KOPT-K1 (cell line): ENCODE results near the gene GNAT3.

Experiments
- H3K27ac ChIP-seq: fragments of 200-600 bp; sonication (generic); 2 replicates; pipeline ENCODE4 v1.5.1; 2016; ENCODE audit warnings: antibody characterized with exemption, mild to moderate bottlenecking, low read depth, low read length; ENCODE audit not compliant: poor library complexity, severe bottlenecking
- H3K36me3 ChIP-seq: fragments of 200-600 bp; sonication (generic); 2 replicates; pipeline ENCODE4 v1.5.1; 2017; ENCODE audit warnings: antibody characterized with exemption, mild to moderate bottlenecking, low read length, moderate library complexity; ENCODE audit not compliant: insufficient read depth
- H3K9me3 ChIP-seq: fragments of 200-600 bp; sonication (generic); 2 replicates; pipeline ENCODE4 v1.5.1; 2017; ENCODE audit warnings: antibody characterized with exemption, low read length, mild to moderate bottlenecking; ENCODE audit not compliant: insufficient read depth, poor library complexity, severe bottlenecking

GNAT3 gene

GRCh38 chr7:80521809-80522208, 9.9 kb upstream of the GNAT3 start:
- no peaks in the 10 kb centered on the region for H3K36me3 ChIP-seq
- H3K27ac ChIP-seq, result no peak overlapping the region
- no peaks in the 10 kb centered on the region for H3K9me3 ChIP-seq

- no peak overlapping the region for H3K27ac ChIP-seq
- no peaks in the 10 kb centered on the region for H3K9me3 ChIP-seq
- no peaks in the 10 kb centered on the region for H3K36me3 ChIP-seq
Measured at GRCh38 chr7:80520199-80520598, 8.3 kb upstream of the GNAT3 start.

GRCh38 chr7:80517282-80517747, 5.5 kb upstream of the GNAT3 start:
- Histone ChIP-seq H3K36me3 (no peaks in the 10 kb centered on the region), H3K27ac (no peak overlapping the region), H3K9me3 (no peaks in the 10 kb centered on the region)

GRCh38 chr7:80515298-80515697, 3.4 kb upstream of the GNAT3 start:
- H3K9me3 ChIP-seq, result no peaks in the 10 kb centered on the region
- H3K27ac ChIP-seq, result no peak overlapping the region
- no peaks in the 10 kb centered on the region for H3K36me3 ChIP-seq

GRCh38 chr7:80510021-80510420, 1.8 kb downstream of the GNAT3 start:
- H3K36me3 ChIP-seq, result no peaks in the 10 kb centered on the region
- H3K9me3 ChIP-seq, result no peaks in the 10 kb centered on the region
- no peak overlapping the region for H3K27ac ChIP-seq

GRCh38 chr7:80508440-80508839, 3.4 kb downstream of the GNAT3 start:
- Histone ChIP-seq H3K9me3 (no peaks in the 10 kb centered on the region), H3K36me3 (no peaks in the 10 kb centered on the region), H3K27ac (no peak overlapping the region)

- Histone ChIP-seq H3K27ac (no peak overlapping the region), H3K36me3 (no peaks in the 10 kb centered on the region), H3K9me3 (no peaks in the 10 kb centered on the region)
Measured at GRCh38 chr7:80505900-80506500, 5.9 kb downstream of the GNAT3 start.

- no peaks in the 10 kb centered on the region for H3K9me3 ChIP-seq
- H3K27ac ChIP-seq, result no peak overlapping the region
- H3K36me3 ChIP-seq, result no peaks in the 10 kb centered on the region
Measured at GRCh38 chr7:80500325-80500724, 11.5 kb downstream of the GNAT3 start.

- Histone ChIP-seq H3K27ac (no peak overlapping the region), H3K9me3 (no peaks in the 10 kb centered on the region), H3K36me3 (no peaks in the 10 kb centered on the region)
Measured at GRCh38 chr7:80499350-80499953, 12.4 kb downstream of the GNAT3 start.

GRCh38 chr7:80498481-80499349, 13.1 kb downstream of the GNAT3 start:
- no peaks in the 10 kb centered on the region for H3K36me3 ChIP-seq
- no peaks in the 10 kb centered on the region for H3K9me3 ChIP-seq
- no peak overlapping the region for H3K27ac ChIP-seq

GRCh38 chr7:80496586-80496985, 15.3 kb downstream of the GNAT3 start:
- no peaks in the 10 kb centered on the region for H3K9me3 ChIP-seq
- H3K36me3 ChIP-seq, result no peaks in the 10 kb centered on the region
- no peak overlapping the region for H3K27ac ChIP-seq

- Histone ChIP-seq H3K9me3 (no peaks in the 10 kb centered on the region), H3K36me3 (no peaks in the 10 kb centered on the region), H3K27ac (no peak overlapping the region)
Measured at GRCh38 chr7:80493121-80493849, 18.6 kb downstream of the GNAT3 start.

GRCh38 chr7:80491462-80491861, 20.4 kb downstream of the GNAT3 start:
- H3K9me3 ChIP-seq, result no peaks in the 10 kb centered on the region
- no peak overlapping the region for H3K27ac ChIP-seq

GRCh38 chr7:80488851-80489370, 23.0 kb downstream of the GNAT3 start:
- Histone ChIP-seq H3K9me3 (no peaks in the 10 kb centered on the region), H3K36me3 (no peaks in the 10 kb centered on the region), H3K27ac (no peak overlapping the region)

More at GRCh38 chr7:80491462-80491861, 20.4 kb downstream of the GNAT3 start:
- H3K36me3 ChIP-seq, result no peaks in the 10 kb centered on the region

GRCh38 chr7:80488406-80488805, 23.5 kb downstream of the GNAT3 start:
- Histone ChIP-seq H3K9me3 (no peaks in the 10 kb centered on the region), H3K36me3 (no peaks in the 10 kb centered on the region), H3K27ac (no peak overlapping the region)
